ENCODE data around the gene GREB1L.

Gene GREB1L

DNA sequence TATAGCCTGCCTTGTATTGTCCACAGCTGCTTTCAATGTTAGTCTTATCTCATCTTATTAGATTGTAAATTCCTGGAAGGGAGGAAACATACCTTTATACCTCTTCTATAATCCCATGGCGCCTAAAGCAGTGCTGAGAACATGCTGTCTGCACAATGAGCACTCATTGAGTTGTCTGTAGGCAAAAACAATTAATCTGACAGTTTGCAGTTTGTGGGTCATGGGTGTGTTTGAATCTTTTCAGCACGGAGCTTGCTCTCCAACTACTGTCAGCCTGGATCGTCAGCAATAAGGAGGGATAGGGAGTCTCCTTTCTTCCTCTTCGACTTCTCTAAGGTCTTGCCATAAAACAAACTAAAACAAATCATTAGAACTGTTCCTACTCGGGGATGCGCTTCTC lies 26.5 kb upstream of the GREB1L start:
- H3K27me3 ChIP-seq (ENCODE audit: insufficient read depth, low read length): no peaks in the 10 kb centered on the region
- no peak overlapping the region for H2AFZ ChIP-seq (ENCODE audit: low read length, unreplicated experiment)
- H3K36me3 ChIP-seq (ENCODE audit: insufficient read depth, low read length): no peaks in the 10 kb centered on the region
- H3K27ac ChIP-seq (ENCODE audit: low read depth, low read length): no peak overlapping the region
- H3K79me2 ChIP-seq (ENCODE audit: control insufficient read depth, insufficient read depth, low read length, unreplicated experiment): no peaks in the 10 kb centered on the region
- H3K4me3 ChIP-seq (ENCODE audit: low read depth, low read length): no peak overlapping the region
- no peaks in the 10 kb centered on the region for H3K4me1 ChIP-seq (ENCODE audit: control insufficient read depth, insufficient read depth, low read length, unreplicated experiment)

DNA sequence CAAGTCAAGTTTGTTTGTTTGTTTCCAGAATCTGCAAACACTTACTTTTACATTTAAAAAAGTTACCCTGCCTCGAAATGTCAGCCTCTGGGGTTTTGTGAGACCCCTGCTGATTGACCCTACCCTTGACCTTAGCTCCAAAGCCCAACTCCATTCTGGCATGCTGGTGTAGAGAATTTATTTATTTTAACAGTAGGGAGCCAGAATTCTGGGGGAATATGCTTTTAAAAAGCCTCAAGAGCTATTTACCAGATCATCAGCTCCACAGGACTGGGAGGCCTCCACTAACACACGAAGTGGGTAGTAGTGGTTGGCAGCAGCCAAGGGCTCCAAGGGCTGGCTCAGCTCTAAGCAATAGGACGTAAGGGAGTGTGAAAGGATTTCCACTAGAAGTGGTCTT lies 23.2 kb upstream of the GREB1L start:
- no peaks in the 10 kb centered on the region for H3K36me3 ChIP-seq (ENCODE audit: insufficient read depth, low read length)
- no peak overlapping the region for H3K27ac ChIP-seq (ENCODE audit: low read depth, low read length)
- no peaks in the 10 kb centered on the region for H3K27me3 ChIP-seq (ENCODE audit: insufficient read depth, low read length)
- H3K4me3 ChIP-seq (ENCODE audit: low read depth, low read length): no peak overlapping the region
- H3K4me1 ChIP-seq (ENCODE audit: control insufficient read depth, insufficient read depth, low read length, unreplicated experiment): no peaks in the 10 kb centered on the region
- H3K79me2 ChIP-seq (ENCODE audit: control insufficient read depth, insufficient read depth, low read length, unreplicated experiment): no peaks in the 10 kb centered on the region
- H2AFZ ChIP-seq (ENCODE audit: low read length, unreplicated experiment): no peak overlapping the region

DNA sequence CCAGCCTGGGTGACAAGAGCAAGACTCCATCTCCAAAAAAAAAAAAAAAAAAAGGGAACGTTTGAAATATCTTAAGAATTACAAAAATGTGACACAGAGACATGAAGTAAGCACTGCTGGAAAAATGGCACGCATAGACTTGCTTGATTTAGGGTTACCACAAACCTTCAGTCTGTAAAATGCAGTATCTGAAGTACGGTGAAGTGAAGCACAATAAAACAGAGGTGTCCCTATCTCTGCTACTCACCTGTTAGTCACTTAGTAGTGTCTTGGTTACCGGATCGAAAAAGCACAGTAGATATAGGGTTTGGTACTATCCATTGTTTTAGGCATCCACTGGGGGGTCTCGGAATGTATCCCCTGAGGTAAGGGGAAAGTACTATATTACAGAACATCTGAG lies 11.6 kb upstream of the GREB1L start:
- Histone ChIP-seq H3K27ac (ENCODE audit: low read depth, low read length) (no peak overlapping the region), H3K4me3 (ENCODE audit: low read depth, low read length) (no peak overlapping the region), H2AFZ (ENCODE audit: low read length, unreplicated experiment) (no peak overlapping the region), H3K36me3 (ENCODE audit: insufficient read depth, low read length) (no peaks in the 10 kb centered on the region), H3K27me3 (ENCODE audit: insufficient read depth, low read length) (no peaks in the 10 kb centered on the region), H3K4me1 (ENCODE audit: control insufficient read depth, insufficient read depth, low read length, unreplicated experiment) (no peaks in the 10 kb centered on the region), H3K79me2 (ENCODE audit: control insufficient read depth, insufficient read depth, low read length, unreplicated experiment) (no peaks in the 10 kb centered on the region)

DNA sequence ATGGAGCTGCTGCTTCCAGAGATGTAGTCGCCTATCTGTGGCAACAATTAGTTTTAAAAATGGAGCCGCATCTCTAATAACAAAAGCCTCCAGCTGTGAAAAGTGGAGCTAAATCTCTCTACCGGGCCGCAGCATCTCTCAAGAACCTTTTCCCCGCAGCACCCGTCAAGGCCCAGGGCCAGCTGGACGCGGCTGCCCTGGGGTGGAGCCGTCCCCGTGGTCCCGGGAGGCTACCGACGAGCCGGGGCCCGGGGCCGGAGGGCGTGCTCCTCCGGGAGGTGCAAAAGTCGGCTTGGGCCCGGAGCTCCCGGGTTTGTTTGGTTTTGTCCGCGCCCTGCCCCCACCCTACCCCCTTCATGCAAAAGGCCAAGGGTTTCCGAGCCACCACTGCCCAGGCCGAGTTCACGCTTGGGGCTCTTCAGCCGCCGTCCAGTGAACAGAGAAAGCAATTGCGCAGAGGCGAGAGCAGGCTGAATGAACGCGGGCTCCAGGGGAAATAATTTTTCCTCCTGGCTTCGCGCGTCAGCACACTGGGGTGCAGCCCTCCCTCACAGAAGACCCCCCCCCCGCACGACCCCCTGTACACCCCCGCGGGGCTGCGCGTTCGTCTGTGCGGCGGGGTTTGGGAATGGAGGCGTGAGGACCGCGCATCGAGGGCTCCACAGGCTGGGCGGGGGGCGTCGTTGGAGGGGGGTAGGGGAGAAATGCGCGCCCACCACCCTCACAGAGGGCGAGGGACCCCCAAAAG lies 557 bp upstream of the GREB1L start:
- Histone ChIP-seq H3K4me3 (ENCODE audit: low read depth, low read length) (peak overlapping the region; percentile 77), H3K27ac (ENCODE audit: low read depth, low read length) (no peak overlapping the region), H3K79me2 (ENCODE audit: control insufficient read depth, insufficient read depth, low read length, unreplicated experiment) (no peaks in the 10 kb centered on the region), H3K27me3 (ENCODE audit: insufficient read depth, low read length) (no peaks in the 10 kb centered on the region), H2AFZ (ENCODE audit: low read length, unreplicated experiment) (peak overlapping the region; percentile 19), H3K4me1 (ENCODE audit: control insufficient read depth, insufficient read depth, low read length, unreplicated experiment) (no peaks in the 10 kb centered on the region), H3K36me3 (ENCODE audit: insufficient read depth, low read length) (no peaks in the 10 kb centered on the region)

DNA sequence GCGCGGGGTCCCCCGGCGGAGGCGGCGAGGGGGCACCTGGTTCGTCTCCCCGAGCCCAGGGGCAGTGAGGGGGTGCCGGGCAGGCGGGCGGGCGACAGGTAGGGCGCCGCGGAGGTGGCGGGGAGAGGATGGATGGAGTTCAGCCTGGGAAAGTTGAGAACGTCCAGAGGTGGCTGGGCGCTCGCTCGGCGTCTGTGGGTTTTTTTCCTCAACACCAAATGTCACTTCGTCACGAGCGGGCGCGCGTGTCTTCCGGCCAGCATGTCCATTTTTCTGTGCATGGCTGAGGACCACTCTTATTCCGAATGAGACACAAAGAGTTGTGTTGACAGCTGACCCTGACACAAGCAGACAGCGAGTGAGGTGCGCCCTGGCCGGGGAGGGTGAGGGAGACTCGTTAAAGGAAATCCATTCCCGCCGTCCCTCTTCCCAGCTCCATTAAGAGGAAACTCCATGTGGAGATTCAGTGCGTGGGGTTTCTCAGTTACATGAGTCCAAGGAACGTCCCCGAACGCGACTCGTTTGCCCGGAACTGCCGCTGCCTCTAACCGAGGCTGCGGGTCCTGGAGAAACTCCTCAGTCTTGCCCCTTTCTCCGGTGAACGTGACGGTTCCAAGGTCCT lies 859 bp downstream of the GREB1L start:
- Histone ChIP-seq H3K79me2 (ENCODE audit: control insufficient read depth, insufficient read depth, low read length, unreplicated experiment) (no peaks in the 10 kb centered on the region), H3K27ac (ENCODE audit: low read depth, low read length) (no peak overlapping the region), H3K36me3 (ENCODE audit: insufficient read depth, low read length) (no peaks in the 10 kb centered on the region), H3K4me3 (ENCODE audit: low read depth, low read length) (peak overlapping the region; percentile 95), H3K27me3 (ENCODE audit: insufficient read depth, low read length) (no peaks in the 10 kb centered on the region), H3K4me1 (ENCODE audit: control insufficient read depth, insufficient read depth, low read length, unreplicated experiment) (no peaks in the 10 kb centered on the region), H2AFZ (ENCODE audit: low read length, unreplicated experiment) (peak overlapping the region; percentile 86)

DNA sequence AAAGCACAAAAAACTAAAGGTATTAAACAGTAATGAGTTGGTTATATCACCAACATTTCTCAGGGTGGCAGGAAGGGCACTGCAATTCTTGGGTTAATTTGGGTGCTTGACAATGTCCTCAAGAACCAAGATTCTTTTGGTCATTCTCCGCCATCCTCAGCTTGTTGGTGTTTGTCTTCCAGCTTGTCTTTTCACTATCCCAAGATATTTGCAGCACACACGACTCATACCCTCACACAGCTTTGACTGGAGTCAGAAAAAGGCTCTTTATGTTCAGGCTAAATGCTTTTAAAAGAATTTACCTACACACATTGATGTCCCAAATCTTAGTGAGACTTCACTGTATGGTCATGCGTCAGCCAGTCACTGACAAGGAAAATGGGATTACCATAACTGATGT lies 12.5 kb downstream of the GREB1L start:
- no peaks in the 10 kb centered on the region for H3K79me2 ChIP-seq (ENCODE audit: control insufficient read depth, insufficient read depth, low read length, unreplicated experiment)
- no peaks in the 10 kb centered on the region for H3K36me3 ChIP-seq (ENCODE audit: insufficient read depth, low read length)
- H3K4me1 ChIP-seq (ENCODE audit: control insufficient read depth, insufficient read depth, low read length, unreplicated experiment): no peaks in the 10 kb centered on the region
- H3K27me3 ChIP-seq (ENCODE audit: insufficient read depth, low read length): no peaks in the 10 kb centered on the region
- H2AFZ ChIP-seq (ENCODE audit: low read length, unreplicated experiment): no peak overlapping the region
- H3K27ac ChIP-seq (ENCODE audit: low read depth, low read length): no peak overlapping the region
- H3K4me3 ChIP-seq (ENCODE audit: low read depth, low read length): no peak overlapping the region

DNA sequence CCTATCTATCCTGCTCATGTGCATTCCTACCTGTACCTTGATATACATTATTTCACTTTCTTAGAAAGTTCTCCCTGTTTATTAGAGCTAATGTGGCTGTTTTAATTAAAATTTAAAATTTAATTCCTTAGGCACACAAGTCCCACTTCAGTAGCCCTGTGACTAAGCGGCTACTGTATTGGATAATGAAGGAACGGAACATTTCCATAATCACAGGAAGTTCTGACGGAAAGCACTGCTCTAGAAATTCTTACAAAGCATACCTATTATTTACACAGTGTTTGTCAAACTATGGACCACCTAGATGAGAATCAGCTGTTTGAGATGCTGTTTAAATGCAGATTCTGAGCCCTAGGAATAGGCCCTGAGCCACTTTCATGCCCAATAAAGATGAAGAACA lies 13.2 kb downstream of the GREB1L start:
- Histone ChIP-seq H2AFZ (ENCODE audit: low read length, unreplicated experiment) (no peak overlapping the region), H3K79me2 (ENCODE audit: control insufficient read depth, insufficient read depth, low read length, unreplicated experiment) (no peaks in the 10 kb centered on the region), H3K4me1 (ENCODE audit: control insufficient read depth, insufficient read depth, low read length, unreplicated experiment) (no peaks in the 10 kb centered on the region), H3K4me3 (ENCODE audit: low read depth, low read length) (no peak overlapping the region), H3K36me3 (ENCODE audit: insufficient read depth, low read length) (no peaks in the 10 kb centered on the region), H3K27ac (ENCODE audit: low read depth, low read length) (no peak overlapping the region), H3K27me3 (ENCODE audit: insufficient read depth, low read length) (no peaks in the 10 kb centered on the region)

DNA sequence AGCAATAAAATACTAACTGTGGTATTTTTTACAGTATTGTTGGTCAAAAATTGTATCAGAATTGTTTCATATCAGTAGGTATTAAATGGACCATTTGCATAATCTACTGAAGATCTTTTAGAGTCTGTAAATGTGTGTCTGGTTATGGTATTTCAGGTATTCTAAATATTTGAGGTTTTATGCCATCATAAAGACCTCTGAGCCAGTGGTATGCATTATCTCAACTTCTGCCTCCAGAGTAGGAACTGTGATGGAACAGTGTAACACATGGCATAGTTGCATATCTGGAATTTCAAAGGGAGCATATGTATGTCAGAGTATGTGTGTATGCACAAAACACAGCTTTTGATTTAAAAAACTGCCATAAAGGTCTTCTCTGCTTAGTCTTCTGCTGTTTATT lies 15.4 kb downstream of the GREB1L start:
- no peaks in the 10 kb centered on the region for H3K4me1 ChIP-seq (ENCODE audit: control insufficient read depth, insufficient read depth, low read length, unreplicated experiment)
- H3K27ac ChIP-seq (ENCODE audit: low read depth, low read length): no peak overlapping the region
- H3K36me3 ChIP-seq (ENCODE audit: insufficient read depth, low read length): no peaks in the 10 kb centered on the region
- H3K79me2 ChIP-seq (ENCODE audit: control insufficient read depth, insufficient read depth, low read length, unreplicated experiment): no peaks in the 10 kb centered on the region
- H3K4me3 ChIP-seq (ENCODE audit: low read depth, low read length): no peak overlapping the region
- no peak overlapping the region for H2AFZ ChIP-seq (ENCODE audit: low read length, unreplicated experiment)
- H3K27me3 ChIP-seq (ENCODE audit: insufficient read depth, low read length): no peaks in the 10 kb centered on the region

DNA sequence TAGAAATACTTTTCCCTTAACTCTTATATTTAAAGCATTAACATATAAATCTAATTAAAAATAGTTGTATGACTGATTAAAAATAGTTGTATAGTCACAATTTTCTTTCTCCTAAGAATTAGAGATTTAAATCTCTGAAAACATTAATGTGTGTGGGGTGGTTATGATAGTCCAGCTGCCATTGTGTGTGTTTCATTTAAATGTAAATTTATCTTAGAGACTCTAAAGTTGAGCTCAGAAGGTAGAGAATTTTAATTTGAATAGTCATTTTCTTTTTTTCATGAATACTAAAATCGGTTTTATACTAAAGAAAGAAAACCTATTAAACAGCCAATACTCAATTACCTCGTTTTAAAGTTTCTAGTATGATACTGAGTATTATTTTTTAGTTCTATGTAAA lies 18.6 kb downstream of the GREB1L start:
- Histone ChIP-seq H2AFZ (ENCODE audit: low read length, unreplicated experiment) (no peak overlapping the region), H3K4me1 (ENCODE audit: control insufficient read depth, insufficient read depth, low read length, unreplicated experiment) (peaks cover 20% of the 10 kb centered on the region), H3K27ac (ENCODE audit: low read depth, low read length) (no peak overlapping the region), H3K27me3 (ENCODE audit: insufficient read depth, low read length) (no peaks in the 10 kb centered on the region), H3K4me3 (ENCODE audit: low read depth, low read length) (no peak overlapping the region), H3K79me2 (ENCODE audit: control insufficient read depth, insufficient read depth, low read length, unreplicated experiment) (no peaks in the 10 kb centered on the region), H3K36me3 (ENCODE audit: insufficient read depth, low read length) (no peaks in the 10 kb centered on the region)

DNA sequence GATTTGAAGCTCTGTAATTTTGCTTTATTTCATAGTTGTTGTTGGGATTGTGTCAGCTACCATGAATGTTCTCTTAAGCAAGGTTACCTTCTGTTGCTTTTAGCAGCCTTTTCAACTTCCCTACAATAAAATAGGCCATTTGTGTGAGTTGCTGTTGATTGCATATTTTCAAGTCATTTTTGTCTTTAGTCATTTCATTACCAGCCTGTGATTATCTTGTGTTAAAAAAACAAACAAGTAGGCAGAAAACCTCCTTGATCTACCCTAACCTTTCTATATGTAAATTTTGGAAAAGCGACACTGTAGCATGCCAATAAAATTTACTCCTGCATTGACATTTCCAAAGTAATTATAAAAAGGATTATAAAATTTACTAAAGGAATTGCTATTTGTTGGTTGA lies 19.3 kb downstream of the GREB1L start:
- Histone ChIP-seq H3K79me2 (ENCODE audit: control insufficient read depth, insufficient read depth, low read length, unreplicated experiment) (no peaks in the 10 kb centered on the region), H3K27ac (ENCODE audit: low read depth, low read length) (no peak overlapping the region), H2AFZ (ENCODE audit: low read length, unreplicated experiment) (no peak overlapping the region), H3K4me1 (ENCODE audit: control insufficient read depth, insufficient read depth, low read length, unreplicated experiment) (peaks cover 20% of the 10 kb centered on the region), H3K36me3 (ENCODE audit: insufficient read depth, low read length) (no peaks in the 10 kb centered on the region), H3K27me3 (ENCODE audit: insufficient read depth, low read length) (no peaks in the 10 kb centered on the region), H3K4me3 (ENCODE audit: low read depth, low read length) (no peak overlapping the region)

DNA sequence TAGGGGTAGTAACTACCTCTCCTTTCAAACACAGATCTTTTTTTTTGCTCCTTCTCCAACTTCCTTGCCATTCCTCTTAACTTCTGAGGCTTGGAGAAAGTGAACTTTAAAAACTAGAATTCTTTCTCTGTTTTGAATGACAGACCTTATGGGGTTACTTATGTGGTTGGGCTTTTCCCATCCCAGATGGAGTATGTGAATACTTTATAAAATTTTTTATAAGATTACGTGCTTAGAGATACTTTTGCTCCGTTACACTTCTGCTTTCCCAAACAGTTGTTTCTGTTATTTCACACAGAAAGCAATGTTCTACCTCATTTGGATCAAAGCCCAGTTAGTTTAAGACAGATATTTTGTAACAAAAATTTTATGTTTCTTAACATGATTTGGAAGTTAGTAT lies 20.2 kb downstream of the GREB1L start:
- peaks cover 20% of the 10 kb centered on the region for H3K4me1 ChIP-seq (ENCODE audit: control insufficient read depth, insufficient read depth, low read length, unreplicated experiment)
- H3K27me3 ChIP-seq (ENCODE audit: insufficient read depth, low read length): no peaks in the 10 kb centered on the region
- no peaks in the 10 kb centered on the region for H3K79me2 ChIP-seq (ENCODE audit: control insufficient read depth, insufficient read depth, low read length, unreplicated experiment)
- H2AFZ ChIP-seq (ENCODE audit: low read length, unreplicated experiment): no peak overlapping the region
- no peak overlapping the region for H3K4me3 ChIP-seq (ENCODE audit: low read depth, low read length)
- no peak overlapping the region for H3K27ac ChIP-seq (ENCODE audit: low read depth, low read length)
- no peaks in the 10 kb centered on the region for H3K36me3 ChIP-seq (ENCODE audit: insufficient read depth, low read length)

Measured in ACC112 (cell line).